Measurements from ENCODE around the gene GPSM1. TPM values are rescaled to one million over a fixed set of nuclear protein-coding genes. Genes with fewer than 3 reads are reported as not detected.

Gene GPSM1
- total RNA-seq, 2 donors from 2014 or later = 2.3 to 3.4 TPM

GRCh38 chr9:136287960-136288753 lies 39.2 kb upstream of the GPSM1 start:
- Histone ChIP-seq H3K36me3 (no peaks in the 10 kb centered on the region), H3K4me1 (peaks cover 4% of the 10 kb centered on the region), H3K27ac (no peak overlapping the region), H3K9ac (ENCODE audit: low read depth in 2 of 2, low read length in 2 of 2) (no peak overlapping the region), H3K9me3 (no peaks in the 10 kb centered on the region), H3K27me3 (no peaks in the 10 kb centered on the region), H3K4me3 (no peak overlapping the region)
- TF ChIP-seq, protein P1, sequence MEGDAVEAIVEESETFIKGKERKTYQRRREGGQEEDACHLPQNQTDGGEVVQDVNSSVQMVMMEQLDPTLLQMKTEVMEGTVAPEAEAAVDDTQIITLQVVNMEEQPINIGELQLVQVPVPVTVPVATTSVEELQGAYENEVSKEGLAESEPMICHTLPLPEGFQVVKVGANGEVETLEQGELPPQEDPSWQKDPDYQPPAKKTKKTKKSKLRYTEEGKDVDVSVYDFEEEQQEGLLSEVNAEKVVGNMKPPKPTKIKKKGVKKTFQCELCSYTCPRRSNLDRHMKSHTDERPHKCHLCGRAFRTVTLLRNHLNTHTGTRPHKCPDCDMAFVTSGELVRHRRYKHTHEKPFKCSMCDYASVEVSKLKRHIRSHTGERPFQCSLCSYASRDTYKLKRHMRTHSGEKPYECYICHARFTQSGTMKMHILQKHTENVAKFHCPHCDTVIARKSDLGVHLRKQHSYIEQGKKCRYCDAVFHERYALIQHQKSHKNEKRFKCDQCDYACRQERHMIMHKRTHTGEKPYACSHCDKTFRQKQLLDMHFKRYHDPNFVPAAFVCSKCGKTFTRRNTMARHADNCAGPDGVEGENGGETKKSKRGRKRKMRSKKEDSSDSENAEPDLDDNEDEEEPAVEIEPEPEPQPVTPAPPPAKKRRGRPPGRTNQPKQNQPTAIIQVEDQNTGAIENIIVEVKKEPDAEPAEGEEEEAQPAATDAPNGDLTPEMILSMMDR (IDR thresholded peaks at IDR 0.05) = no peak
- DNase-seq = no peak
- intact Hi-C loops (cut with DNase I) = loop anchor here (10.0 kb wide), 1 partner anchor 113 kb away; no protein-coding TSS in a partner anchor

DNA sequence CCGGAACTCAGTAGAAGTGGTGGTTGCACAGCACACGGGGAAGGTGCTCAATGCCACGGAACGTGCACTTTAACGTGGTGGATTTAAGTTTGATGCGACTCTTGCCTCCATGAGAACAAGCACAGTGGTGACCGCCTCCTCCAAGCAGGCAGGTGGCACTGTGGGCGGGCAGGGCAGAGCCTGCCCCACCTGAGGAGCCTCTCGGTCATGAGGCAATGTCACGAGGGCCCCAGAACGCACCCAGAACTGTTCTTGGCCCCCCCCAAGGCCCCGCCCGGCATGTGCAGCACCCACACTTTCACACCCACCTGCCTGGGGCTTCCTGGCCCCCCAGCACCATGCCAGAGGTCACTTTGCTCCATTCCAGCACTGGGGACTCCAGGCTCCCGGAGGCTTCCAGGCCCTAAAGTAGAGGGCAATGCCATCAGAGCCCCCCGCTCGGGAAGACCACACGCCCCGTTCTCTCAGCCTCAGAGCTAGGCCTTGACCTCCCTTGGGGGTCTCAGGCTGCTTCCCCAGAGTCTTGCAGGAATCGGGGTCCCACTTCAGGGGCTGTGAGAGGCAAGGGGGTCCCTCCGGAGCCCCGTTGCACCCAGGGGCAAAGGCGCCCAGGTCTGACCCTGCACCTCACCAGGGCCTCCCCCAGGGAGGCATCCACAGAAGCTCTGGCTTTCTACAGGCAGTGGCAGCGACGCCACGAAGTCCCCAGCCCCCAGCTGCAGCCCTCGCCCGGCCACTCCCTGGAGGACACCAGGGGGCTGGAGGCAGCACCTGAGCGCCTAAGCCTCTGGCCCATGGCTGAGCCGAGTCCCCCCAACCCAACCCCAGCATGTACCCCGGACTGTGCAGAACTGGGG lies 37.5 kb upstream of the GPSM1 start:
- no peaks in the 10 kb centered on the region for H3K9me3 ChIP-seq
- H3K4me3 ChIP-seq = no peak overlapping the region
- TF ChIP-seq, protein P1 (IDR thresholded peaks at IDR 0.05) = no peak
- no peak for DNase-seq
- no peaks in the 10 kb centered on the region for H3K4me1 ChIP-seq
- H3K27ac ChIP-seq = no peak overlapping the region
- no peak overlapping the region for H3K9ac ChIP-seq (ENCODE audit: low read depth in 2 of 2, low read length in 2 of 2)
- no peaks in the 10 kb centered on the region for H3K36me3 ChIP-seq
- intact Hi-C loops (cut with DNase I) = loop anchor here (10.0 kb wide), 1 partner anchor 115 kb away; no protein-coding TSS in a partner anchor
- H3K27me3 ChIP-seq = no peaks in the 10 kb centered on the region

- Histone ChIP-seq H3K36me3 (no peaks in the 10 kb centered on the region), H3K4me1 (no peaks in the 10 kb centered on the region), H3K9me3 (no peaks in the 10 kb centered on the region), H3K4me3 (no peak overlapping the region), H3K9ac (ENCODE audit: low read depth in 2 of 2, low read length in 2 of 2) (no peak overlapping the region), H3K27ac (no peak overlapping the region), H3K27me3 (no peaks in the 10 kb centered on the region)
- intact Hi-C loops (cut with DNase I) = no loop called here
- TF ChIP-seq, protein P1 (IDR thresholded peaks at IDR 0.05) = no peak
- no peak for DNase-seq
These were observed 36.8 kb upstream of the GPSM1 start for GRCh38 chr9:136290508-136291000.

- H3K27me3 ChIP-seq = no peaks in the 10 kb centered on the region
- intact Hi-C loops (cut with DNase I) = no loop called here
- no peaks in the 10 kb centered on the region for H3K9me3 ChIP-seq
- H3K27ac ChIP-seq = no peak overlapping the region
- no peaks in the 10 kb centered on the region for H3K36me3 ChIP-seq
- H3K4me3 ChIP-seq = no peak overlapping the region
- H3K4me1 ChIP-seq = peaks cover 1% of the 10 kb centered on the region
- TF ChIP-seq, protein P1 (IDR thresholded peaks at IDR 0.05) = no peak
- H3K9ac ChIP-seq (ENCODE audit: low read depth in 2 of 2, low read length in 2 of 2) = no peak overlapping the region
- DNase-seq = no peak
These were observed 35.9 kb upstream of the GPSM1 start for GRCh38 chr9:136291306-136292025.

DNA sequence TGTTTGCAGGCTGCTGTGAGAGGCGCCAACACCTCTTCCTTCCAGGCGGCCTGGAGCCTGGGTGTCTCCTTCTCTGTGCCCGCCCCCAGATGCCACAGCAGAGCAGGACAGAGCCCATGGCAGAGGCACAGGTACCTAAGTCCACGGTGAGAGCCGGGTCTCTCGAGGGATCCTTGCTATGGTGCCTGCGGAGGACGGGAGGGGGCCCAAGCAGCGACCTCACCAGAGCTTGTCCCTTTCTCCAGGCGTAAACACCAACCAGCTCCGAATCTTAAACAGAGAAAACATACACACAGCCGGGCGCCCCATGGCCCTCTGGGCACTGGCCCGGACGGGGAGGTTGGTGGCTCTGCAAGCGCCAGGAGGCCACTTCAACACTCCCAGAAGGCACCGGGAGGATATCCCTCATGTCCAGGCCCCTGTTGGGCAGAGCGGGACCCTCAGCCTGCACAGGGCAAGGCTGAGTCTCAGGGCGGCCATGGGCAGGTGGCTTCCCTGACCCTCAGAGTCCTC lies 35.3 kb upstream of the GPSM1 start:
- H3K27ac ChIP-seq = no peak overlapping the region
- TF ChIP-seq, protein P1 (IDR thresholded peaks at IDR 0.05) = no peak
- no peaks in the 10 kb centered on the region for H3K36me3 ChIP-seq
- DNase-seq = no peak
- H3K9ac ChIP-seq (ENCODE audit: low read depth in 2 of 2, low read length in 2 of 2) = no peak overlapping the region
- H3K4me1 ChIP-seq = peaks cover 6% of the 10 kb centered on the region
- intact Hi-C loops (cut with DNase I) = no loop called here
- H3K4me3 ChIP-seq = no peak overlapping the region
- no peaks in the 10 kb centered on the region for H3K9me3 ChIP-seq
- no peaks in the 10 kb centered on the region for H3K27me3 ChIP-seq
